Mucosa of descending colon (tissue), 3 donors: ENCODE measurements around the gene GPR176. TPM values are rescaled to one million over a fixed set of nuclear protein-coding genes. Genes with fewer than 3 reads are reported as not detected.

Experiments
- ATAC-seq: fragments of 200-7000 bp; cut with Tn5 transposase; one replicate; pipeline ENCODE4 v1.9.1; 2020; ENCODE audit warnings: mild to moderate bottlenecking, moderate library complexity
- DNase-seq, 3 donors: peaks; one replicate each; pipeline ENCODE4 v3.0.0-alpha.2; 2020
- H3K36me3 ChIP-seq: fragments of 200-600 bp; one replicate; pipeline ENCODE4 v1.8.0; 2021; ENCODE audit warnings: low read depth, mild to moderate bottlenecking
- H3K4me1 ChIP-seq: fragments of 200-600 bp; one replicate; pipeline ENCODE4 v1.8.0; 2021; ENCODE audit warnings: low read depth, mild to moderate bottlenecking
- H3K4me3 ChIP-seq: fragments of 200-600 bp; one replicate; pipeline ENCODE4 v1.8.0; 2021; ENCODE audit warnings: mild to moderate bottlenecking
- H3K9me3 ChIP-seq: fragments of 200-600 bp; one replicate; pipeline ENCODE4 v1.8.0; 2021; ENCODE audit warnings: mild to moderate bottlenecking
- intact Hi-C, 2 donors: fragments of 100-400 bp; cut with DNase I in 1 of 2; cut with micrococcal nuclease in 1 of 2; formaldehyde crosslinking; loops; one replicate each; pipeline versions ENCODE4 v1.11.0 to v1.11.1; 2022; cut with DNase I, micrococcal nuclease
- total RNA-seq, 3 donors: library from RNA; stranded (reverse); fragmentation: NEBNext Ultra II Directional in 2 of 3; extraction: Animal tissue kit (Norgen Biotek cat#: 25700) in 2 of 3; gene quantifications; one replicate each; pipeline versions ENCODE4 v1.2.1 to v1.2.4, GENCODE V29; 2021 to 2023
- TF ChIP-seq, protein P1 (sequence below): fragments of 200-600 bp; IDR thresholded peaks from one replicate; pipeline ENCODE4 v1.8.0; 2022; ENCODE audit warnings: antibody characterized with exemption, mild to moderate bottlenecking
- donor health status: DM: no; HTN: no; CAD: no; lungs with moderate emphysema.
- donor health status: DM: no; HTN: no; CAD: no.
- donor health status: DM: no; HTN: yes; CAD: no.

Gene GPR176
- total RNA-seq, 3 donors from 2014 or later = 0.32 to 4.9 (median 1.2) TPM

DNA sequence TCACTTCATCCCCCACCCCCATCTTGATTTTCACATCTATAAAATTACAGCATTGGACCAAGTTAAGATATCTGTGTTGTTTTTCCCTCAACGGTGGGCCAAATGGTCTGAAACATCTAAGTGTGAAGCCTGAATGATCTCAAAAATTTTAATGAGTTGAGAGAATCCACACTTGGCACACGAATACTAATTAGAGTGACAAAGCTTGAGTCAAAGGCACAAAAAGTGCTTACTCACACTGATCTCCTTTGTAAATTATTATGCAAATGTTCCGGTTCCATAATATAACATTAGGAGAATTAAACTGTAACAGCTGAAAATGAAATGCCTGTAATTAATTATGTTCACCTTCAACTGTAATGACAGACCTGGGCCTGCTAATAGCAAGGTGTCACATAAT, 33.6 kb downstream of the GPR176 start:
- DNase-seq (no peak), ATAC-seq (no peak)
- Histone ChIP-seq H3K4me3 (no peak overlapping the region), H3K9me3 (no peaks in the 10 kb centered on the region), H3K4me1 (peaks cover 20% of the 10 kb centered on the region), H3K36me3 (no peaks in the 10 kb centered on the region)
- TF ChIP-seq, protein P1, sequence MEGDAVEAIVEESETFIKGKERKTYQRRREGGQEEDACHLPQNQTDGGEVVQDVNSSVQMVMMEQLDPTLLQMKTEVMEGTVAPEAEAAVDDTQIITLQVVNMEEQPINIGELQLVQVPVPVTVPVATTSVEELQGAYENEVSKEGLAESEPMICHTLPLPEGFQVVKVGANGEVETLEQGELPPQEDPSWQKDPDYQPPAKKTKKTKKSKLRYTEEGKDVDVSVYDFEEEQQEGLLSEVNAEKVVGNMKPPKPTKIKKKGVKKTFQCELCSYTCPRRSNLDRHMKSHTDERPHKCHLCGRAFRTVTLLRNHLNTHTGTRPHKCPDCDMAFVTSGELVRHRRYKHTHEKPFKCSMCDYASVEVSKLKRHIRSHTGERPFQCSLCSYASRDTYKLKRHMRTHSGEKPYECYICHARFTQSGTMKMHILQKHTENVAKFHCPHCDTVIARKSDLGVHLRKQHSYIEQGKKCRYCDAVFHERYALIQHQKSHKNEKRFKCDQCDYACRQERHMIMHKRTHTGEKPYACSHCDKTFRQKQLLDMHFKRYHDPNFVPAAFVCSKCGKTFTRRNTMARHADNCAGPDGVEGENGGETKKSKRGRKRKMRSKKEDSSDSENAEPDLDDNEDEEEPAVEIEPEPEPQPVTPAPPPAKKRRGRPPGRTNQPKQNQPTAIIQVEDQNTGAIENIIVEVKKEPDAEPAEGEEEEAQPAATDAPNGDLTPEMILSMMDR = no peak
- intact Hi-C loops = no loop called here

GRCh38 chr15:39885099-39885777, 34.8 kb downstream of the GPR176 start:
- no peaks in the 10 kb centered on the region for H3K9me3 ChIP-seq
- TF ChIP-seq, protein P1 = no peak
- peaks cover 20% of the 10 kb centered on the region for H3K4me1 ChIP-seq
- ATAC-seq (no peak), DNase-seq (no peak)
- intact Hi-C loops = no loop called here
- no peak overlapping the region for H3K4me3 ChIP-seq
- H3K36me3 ChIP-seq = no peaks in the 10 kb centered on the region

DNA sequence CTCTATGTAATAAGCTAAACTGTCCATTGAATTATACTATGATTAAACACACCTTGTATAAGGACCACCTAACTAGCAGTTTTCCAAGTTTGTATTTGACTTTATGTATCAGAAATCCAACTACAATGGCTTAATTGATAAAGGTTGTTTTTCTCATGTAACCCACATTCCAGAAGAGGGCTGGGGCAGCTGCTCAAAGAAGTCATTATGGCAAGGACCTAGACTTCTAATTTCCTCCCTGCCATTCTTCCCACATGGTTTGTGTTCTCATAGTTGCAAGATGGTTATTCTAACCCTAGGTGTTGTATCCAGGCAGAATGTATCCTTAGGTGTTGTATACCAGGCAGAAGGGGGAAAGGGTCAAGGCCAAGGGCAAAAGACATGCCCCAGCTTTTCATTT, 35.7 kb downstream of the GPR176 start:
- no peak for DNase-seq
- ATAC-seq = no peak
- Histone ChIP-seq H3K4me3 (no peak overlapping the region), H3K4me1 (peaks cover 20% of the 10 kb centered on the region), H3K9me3 (no peaks in the 10 kb centered on the region), H3K36me3 (no peaks in the 10 kb centered on the region)
- intact Hi-C loops = no loop called here
- TF ChIP-seq, protein P1 = no peak

DNA sequence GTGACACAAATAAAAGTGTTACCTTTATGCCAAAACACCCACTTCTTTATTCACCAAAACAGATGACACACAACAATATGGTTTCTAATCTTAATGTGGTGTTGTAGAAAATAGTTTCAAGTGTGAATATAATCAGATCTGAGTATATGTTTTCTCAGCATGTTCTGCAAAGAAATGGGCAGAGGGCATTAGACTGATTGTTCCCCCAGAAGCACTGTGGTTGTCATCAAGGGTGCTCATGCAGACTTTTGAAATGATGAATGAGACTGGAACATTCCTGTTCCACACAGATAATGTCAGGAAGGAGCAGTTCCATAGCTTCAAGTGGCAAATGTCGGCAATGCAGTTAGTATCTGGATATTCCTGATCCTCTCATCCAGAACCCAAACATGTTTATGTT, 37.5 kb downstream of the GPR176 start:
- Histone ChIP-seq H3K36me3 (no peaks in the 10 kb centered on the region), H3K4me1 (peaks cover 5% of the 10 kb centered on the region), H3K9me3 (no peaks in the 10 kb centered on the region), H3K4me3 (no peak overlapping the region)
- no peak for ATAC-seq
- TF ChIP-seq, protein P1 = no peak
- DNase-seq = no peak
- intact Hi-C loops = no loop called here

- Histone ChIP-seq H3K9me3 (no peaks in the 10 kb centered on the region), H3K4me3 (no peak overlapping the region), H3K4me1 (no peaks in the 10 kb centered on the region), H3K36me3 (no peaks in the 10 kb centered on the region)
- DNase-seq = no peak
- TF ChIP-seq, protein P1 = no peak
- no peak for ATAC-seq
- intact Hi-C loops = no loop called here
Observed at GRCh38 chr15:39881790-39882189, 38.3 kb downstream of the GPR176 start.
